ENCODE results near the gene SNW1.
"Not testable (repeated sequence)": the region's sequence is repeated elsewhere in the genome, so short reads cannot be mapped to it uniquely, and the experiment has no call there.

Gene SNW1
- total RNA-seq = 75.0 to 100 (median 99.5) reads per million in 3 donors

DNA sequence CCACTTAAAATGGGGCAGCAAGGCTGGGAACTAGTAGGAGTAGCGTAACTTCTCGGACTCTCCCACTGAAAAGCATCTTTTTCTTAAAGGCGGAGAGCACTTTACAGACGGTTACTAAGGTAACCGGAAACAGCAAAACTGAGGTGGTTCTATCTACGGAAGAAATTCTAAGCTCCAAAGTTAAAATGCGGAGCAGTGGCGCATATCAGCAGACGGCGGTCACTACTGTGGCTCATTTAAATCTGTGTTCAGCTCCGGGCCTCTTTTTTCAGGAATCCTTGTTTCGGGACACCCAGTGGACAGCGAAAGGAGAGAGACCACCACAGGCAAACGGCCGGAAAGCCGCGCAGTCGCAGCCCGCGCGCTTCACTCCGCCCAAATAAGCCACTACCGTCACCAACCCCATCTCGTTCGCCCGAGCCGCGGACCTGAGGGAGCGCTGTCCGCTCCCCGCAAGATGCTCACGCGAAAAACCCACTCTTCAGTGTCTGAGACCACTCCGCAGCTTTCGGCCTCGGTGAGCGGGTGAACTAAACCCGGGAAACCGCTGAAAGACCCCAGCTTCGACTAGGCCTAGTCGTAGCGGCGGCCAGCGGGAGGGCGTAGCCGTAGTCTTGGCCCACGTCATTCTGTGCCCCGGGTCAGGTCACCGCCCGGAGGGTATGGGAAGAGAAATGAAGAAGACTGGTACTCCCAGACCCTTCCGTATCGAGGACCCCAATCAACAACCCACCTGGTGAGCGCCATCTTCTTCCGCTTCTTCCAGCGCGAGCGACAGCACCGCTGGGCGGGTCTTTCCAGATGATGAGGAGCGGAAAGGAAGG, at the start of gene SNW1:
Gene SNW1 (minus strand): TSS at position 776 of the 824 bp plus-strand sequence. CDS start 29 bp downstream, at position 747.
- H3K9me3 ChIP-seq (ENCODE audit: control insufficient read depth, low read length) = no peaks in the 10 kb centered on the region
- peak; percentile 81 to 89 (median 84) for DNase-seq
- H3K4me3 ChIP-seq (ENCODE audit: insufficient read depth, low read depth, low read length, poor library complexity, severe bottlenecking) = peak within 1 kb of the TSS; percentile 87
- H3K27me3 ChIP-seq (replicated peaks; ENCODE audit: control insufficient read depth, insufficient read depth, low read length, poor library complexity, severe bottlenecking) = no peaks in the 10 kb centered on the region
- H3K27ac ChIP-seq (ENCODE audit: insufficient read depth, low read length, poor library complexity, severe bottlenecking) = peak within 1 kb of the TSS; percentile 99
- peaks cover 18% of the 10 kb centered on the region for H3K4me1 ChIP-seq (ENCODE audit: control insufficient read depth, insufficient read depth, low read length, poor library complexity, severe bottlenecking)
- no peaks in the 10 kb centered on the region for H3K36me3 ChIP-seq (ENCODE audit: control insufficient read depth, insufficient read depth, low read length)

DNA sequence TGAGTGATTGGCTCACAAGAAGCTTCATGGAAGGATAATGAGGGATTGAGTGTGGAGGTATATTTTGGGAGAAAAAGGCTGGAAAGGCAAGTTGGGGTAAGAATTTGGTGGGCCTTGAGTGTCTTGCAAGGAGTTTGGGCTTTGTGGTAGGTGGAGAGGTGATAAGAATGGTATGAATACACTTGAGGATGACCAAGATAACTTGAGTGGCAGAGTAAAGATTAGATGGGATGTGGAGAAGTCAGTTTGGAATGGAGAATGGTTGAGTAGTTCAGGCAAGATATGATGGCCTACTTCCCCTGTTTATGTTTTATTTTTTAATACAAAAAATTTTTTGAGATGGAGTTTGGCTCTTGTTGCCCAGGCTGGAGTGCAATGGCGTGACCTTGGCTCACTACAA, 48.1 kb upstream of the SNW1 start:
- H3K36me3 ChIP-seq (ENCODE audit: control insufficient read depth, insufficient read depth, low read length) = no peaks in the 10 kb centered on the region
- H3K9me3 ChIP-seq (ENCODE audit: control insufficient read depth, low read length) = no peaks in the 10 kb centered on the region
- H3K27me3 ChIP-seq (replicated peaks; ENCODE audit: control insufficient read depth, insufficient read depth, low read length, poor library complexity, severe bottlenecking) = no peaks in the 10 kb centered on the region
- H3K4me3 ChIP-seq (ENCODE audit: insufficient read depth, low read depth, low read length, poor library complexity, severe bottlenecking) = no peak overlapping the region
- DNase-seq = no peak
- no peak overlapping the region for H3K27ac ChIP-seq (ENCODE audit: insufficient read depth, low read length, poor library complexity, severe bottlenecking)
- H3K4me1 ChIP-seq (ENCODE audit: control insufficient read depth, insufficient read depth, low read length, poor library complexity, severe bottlenecking) = no peaks in the 10 kb centered on the region

DNA sequence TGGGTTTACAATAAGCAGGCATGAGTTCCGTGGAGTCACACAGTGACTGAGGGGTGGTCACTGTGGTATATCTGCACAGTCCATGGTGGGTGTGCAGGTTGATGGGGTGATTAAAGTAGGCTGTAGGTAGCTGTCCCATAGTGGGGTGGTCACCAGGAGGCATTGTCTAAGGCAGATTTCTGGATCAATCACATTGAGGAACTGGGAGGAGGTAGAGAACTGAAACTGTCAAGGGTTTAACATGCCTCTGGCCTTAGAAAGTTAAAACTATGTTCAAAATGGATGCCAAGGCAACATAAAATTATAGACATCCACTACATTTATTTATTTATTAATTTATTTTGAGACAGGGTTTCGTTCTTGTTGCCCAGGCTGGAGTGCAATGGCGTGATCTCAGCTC, 47.3 kb upstream of the SNW1 start:
- DNase-seq = no peak
- H3K9me3 ChIP-seq (ENCODE audit: control insufficient read depth, low read length) = no peaks in the 10 kb centered on the region
- H3K36me3 ChIP-seq (ENCODE audit: control insufficient read depth, insufficient read depth, low read length) = no peaks in the 10 kb centered on the region
- H3K27me3 ChIP-seq (replicated peaks; ENCODE audit: control insufficient read depth, insufficient read depth, low read length, poor library complexity, severe bottlenecking) = no peaks in the 10 kb centered on the region
- H3K4me1 ChIP-seq (ENCODE audit: control insufficient read depth, insufficient read depth, low read length, poor library complexity, severe bottlenecking) = no peaks in the 10 kb centered on the region
- no peak overlapping the region for H3K4me3 ChIP-seq (ENCODE audit: insufficient read depth, low read depth, low read length, poor library complexity, severe bottlenecking)
- no peak overlapping the region for H3K27ac ChIP-seq (ENCODE audit: insufficient read depth, low read length, poor library complexity, severe bottlenecking)

GRCh38 chr14:77805706-77806105, 44.8 kb upstream of the SNW1 start:
- no peak overlapping the region for H3K27ac ChIP-seq (ENCODE audit: insufficient read depth, low read length, poor library complexity, severe bottlenecking)
- H3K4me1 ChIP-seq (ENCODE audit: control insufficient read depth, insufficient read depth, low read length, poor library complexity, severe bottlenecking) = no peaks in the 10 kb centered on the region
- H3K4me3 ChIP-seq (ENCODE audit: insufficient read depth, low read depth, low read length, poor library complexity, severe bottlenecking) = no peak overlapping the region
- H3K36me3 ChIP-seq (ENCODE audit: control insufficient read depth, insufficient read depth, low read length) = no peaks in the 10 kb centered on the region
- H3K9me3 ChIP-seq (ENCODE audit: control insufficient read depth, low read length) = no peaks in the 10 kb centered on the region
- no peak for DNase-seq
- no peaks in the 10 kb centered on the region for H3K27me3 ChIP-seq (replicated peaks; ENCODE audit: control insufficient read depth, insufficient read depth, low read length, poor library complexity, severe bottlenecking)

GRCh38 chr14:77804592-77804991, 43.6 kb upstream of the SNW1 start:
- H3K4me3 ChIP-seq (ENCODE audit: insufficient read depth, low read depth, low read length, poor library complexity, severe bottlenecking) = no peak overlapping the region

DNA sequence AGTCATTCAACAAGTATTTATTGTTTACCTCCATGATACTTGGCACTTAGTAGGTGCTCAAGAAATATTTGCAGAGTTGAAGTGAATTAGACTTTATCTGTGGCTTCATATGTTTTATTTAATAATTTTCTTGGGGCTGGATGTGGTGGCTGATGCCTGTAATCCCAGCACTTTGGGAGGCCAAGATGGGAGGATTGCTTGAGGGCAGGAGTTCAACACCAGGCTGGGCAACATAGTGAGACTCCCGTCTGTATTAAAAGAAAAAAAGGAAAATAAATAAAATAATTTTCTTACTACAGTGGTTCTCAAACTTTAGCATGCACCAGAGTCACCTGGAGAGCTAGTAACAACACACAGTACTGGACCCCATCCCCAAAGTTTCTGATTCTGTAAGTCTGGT, 39.9 kb upstream of the SNW1 start:
- Histone ChIP-seq H3K36me3 (ENCODE audit: control insufficient read depth, insufficient read depth, low read length) (no peaks in the 10 kb centered on the region), H3K4me1 (ENCODE audit: control insufficient read depth, insufficient read depth, low read length, poor library complexity, severe bottlenecking) (peaks cover 4% of the 10 kb centered on the region), H3K27me3 (replicated peaks; ENCODE audit: control insufficient read depth, insufficient read depth, low read length, poor library complexity, severe bottlenecking) (no peaks in the 10 kb centered on the region), H3K9me3 (ENCODE audit: control insufficient read depth, low read length) (no peaks in the 10 kb centered on the region), H3K4me3 (ENCODE audit: insufficient read depth, low read depth, low read length, poor library complexity, severe bottlenecking) (peak overlapping the region; percentile 86), H3K27ac (ENCODE audit: insufficient read depth, low read length, poor library complexity, severe bottlenecking) (no peak overlapping the region)
- DNase-seq = no peak

More at GRCh38 chr14:77804592-77804991, 43.6 kb upstream of the SNW1 start:
- Histone ChIP-seq H3K4me1 (ENCODE audit: control insufficient read depth, insufficient read depth, low read length, poor library complexity, severe bottlenecking) (peaks cover 4% of the 10 kb centered on the region), H3K36me3 (ENCODE audit: control insufficient read depth, insufficient read depth, low read length) (no peaks in the 10 kb centered on the region), H3K9me3 (ENCODE audit: control insufficient read depth, low read length) (no peaks in the 10 kb centered on the region), H3K27me3 (replicated peaks; ENCODE audit: control insufficient read depth, insufficient read depth, low read length, poor library complexity, severe bottlenecking) (no peaks in the 10 kb centered on the region), H3K27ac (ENCODE audit: insufficient read depth, low read length, poor library complexity, severe bottlenecking) (no peak overlapping the region)
- DNase-seq = no peak

- peak; percentile 57 to 73 (median 72) for DNase-seq
- Histone ChIP-seq H3K9me3 (ENCODE audit: control insufficient read depth, low read length) (no peaks in the 10 kb centered on the region), H3K4me1 (ENCODE audit: control insufficient read depth, insufficient read depth, low read length, poor library complexity, severe bottlenecking) (peaks cover 4% of the 10 kb centered on the region), H3K36me3 (ENCODE audit: control insufficient read depth, insufficient read depth, low read length) (no peaks in the 10 kb centered on the region), H3K27me3 (replicated peaks; ENCODE audit: control insufficient read depth, insufficient read depth, low read length, poor library complexity, severe bottlenecking) (no peaks in the 10 kb centered on the region), H3K27ac (ENCODE audit: insufficient read depth, low read length, poor library complexity, severe bottlenecking) (peak within 1 kb of the TSS; percentile 79), H3K4me3 (ENCODE audit: insufficient read depth, low read depth, low read length, poor library complexity, severe bottlenecking) (peak within 1 kb of the TSS; percentile 86)
Measured at GRCh38 chr14:77799863-77800730, 39.1 kb upstream of the SNW1 start, which contains the start of gene ADCK1. ADCK1 (plus strand) TSS chr14:77800109; CDS start chr14:77818979, 18,870 bp downstream.

GRCh38 chr14:77799456-77799855, 38.5 kb upstream of the SNW1 start:
- not testable (repeated sequence) for DNase-seq
- H3K27ac ChIP-seq (ENCODE audit: insufficient read depth, low read length, poor library complexity, severe bottlenecking) = peak overlapping the region; percentile 79

DNA sequence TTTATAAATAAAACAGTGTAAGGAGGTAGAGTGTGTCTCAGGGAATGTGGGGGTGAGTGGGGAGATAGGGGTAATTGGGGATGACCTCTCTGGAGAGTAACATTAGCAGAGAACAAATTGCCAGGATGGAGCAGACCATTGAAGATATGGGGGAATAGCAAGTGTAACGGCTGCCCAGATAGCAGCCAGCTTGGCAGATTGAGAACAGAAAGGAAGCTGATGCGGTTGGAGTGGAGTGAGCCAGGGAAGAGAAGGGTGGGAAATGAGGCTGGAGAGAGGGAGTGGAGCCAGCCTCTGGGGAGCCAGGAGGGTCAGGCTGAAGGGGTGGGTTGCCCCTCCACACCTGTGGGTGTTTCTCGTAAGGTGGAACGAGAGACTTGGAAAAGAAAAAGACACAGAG, 33.4 kb upstream of the SNW1 start:
- no peak for DNase-seq
- Histone ChIP-seq H3K27ac (ENCODE audit: insufficient read depth, low read length, poor library complexity, severe bottlenecking) (no peak overlapping the region), H3K9me3 (ENCODE audit: control insufficient read depth, low read length) (no peaks in the 10 kb centered on the region), H3K27me3 (replicated peaks; ENCODE audit: control insufficient read depth, insufficient read depth, low read length, poor library complexity, severe bottlenecking) (no peaks in the 10 kb centered on the region), H3K4me3 (ENCODE audit: insufficient read depth, low read depth, low read length, poor library complexity, severe bottlenecking) (no peak overlapping the region), H3K4me1 (ENCODE audit: control insufficient read depth, insufficient read depth, low read length, poor library complexity, severe bottlenecking) (no peaks in the 10 kb centered on the region), H3K36me3 (ENCODE audit: control insufficient read depth, insufficient read depth, low read length) (no peaks in the 10 kb centered on the region)

More at GRCh38 chr14:77799456-77799855, 38.5 kb upstream of the SNW1 start:
- H3K36me3 ChIP-seq (ENCODE audit: control insufficient read depth, insufficient read depth, low read length); H3K9me3 ChIP-seq (ENCODE audit: control insufficient read depth, low read length); H3K4me1 ChIP-seq (ENCODE audit: control insufficient read depth, insufficient read depth, low read length, poor library complexity, severe bottlenecking); H3K27me3 ChIP-seq (replicated peaks; ENCODE audit: control insufficient read depth, insufficient read depth, low read length, poor library complexity, severe bottlenecking): not testable (repeated sequence)
- peak overlapping the region; percentile 86 for H3K4me3 ChIP-seq (ENCODE audit: insufficient read depth, low read depth, low read length, poor library complexity, severe bottlenecking)

GRCh38 chr14:77793255-77793654, 32.3 kb upstream of the SNW1 start:
- DNase-seq; H3K36me3 ChIP-seq (ENCODE audit: control insufficient read depth, insufficient read depth, low read length); H3K4me1 ChIP-seq (ENCODE audit: control insufficient read depth, insufficient read depth, low read length, poor library complexity, severe bottlenecking); H3K27me3 ChIP-seq (replicated peaks; ENCODE audit: control insufficient read depth, insufficient read depth, low read length, poor library complexity, severe bottlenecking); H3K4me3 ChIP-seq (ENCODE audit: insufficient read depth, low read depth, low read length, poor library complexity, severe bottlenecking); H3K27ac ChIP-seq (ENCODE audit: insufficient read depth, low read length, poor library complexity, severe bottlenecking); H3K9me3 ChIP-seq (ENCODE audit: control insufficient read depth, low read length): not testable (repeated sequence)

Measured in effector memory CD4-positive, alpha-beta T cell (primary cell).